UCSD-AML1 (cell line): Measurements from ENCODE around the gene DDX60.
"Not testable (repeated sequence)": the region's sequence is repeated elsewhere in the genome, so short reads cannot be mapped to it uniquely, and the experiment has no call there.

Source experiments
- DNase-seq: peaks from one replicate; lab custom pipeline; 2025; ENCODE audit not compliant: unreplicated experiment; lab: John Stamatoyannopoulos, UW

Gene DDX60

DNA sequence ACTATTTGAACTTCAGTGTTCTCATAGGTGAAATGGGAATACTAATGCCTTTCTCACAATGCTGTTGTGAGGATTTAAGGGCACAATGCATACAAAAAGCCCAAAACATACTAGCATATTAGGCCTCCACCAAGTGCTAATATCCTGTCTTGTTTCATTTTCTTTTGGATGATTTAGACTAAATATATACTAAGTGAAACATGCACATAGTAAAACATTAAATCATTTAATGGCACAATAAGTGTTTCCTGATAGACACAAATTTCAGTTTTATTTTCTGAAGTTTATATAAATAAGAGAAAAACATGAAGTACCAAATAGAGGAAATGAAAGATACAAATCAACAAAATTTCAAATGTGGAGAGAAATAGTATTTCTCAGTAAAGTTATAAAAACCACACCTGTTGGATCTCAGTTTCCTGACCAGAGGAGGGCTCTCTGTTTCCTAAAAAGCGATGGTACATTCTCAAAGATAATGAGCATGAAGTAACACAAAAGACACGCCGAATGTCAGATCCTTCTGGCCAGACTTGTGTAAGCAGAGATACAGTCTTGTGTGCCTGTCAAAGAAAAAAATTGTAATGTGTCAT is 25.1 kb downstream of the DDX60 start:
- no peak for DNase-seq

- DNase-seq, result no peak
These were observed 27.3 kb downstream of the DDX60 start for GRCh38 chr4:168291242-168291641.

DNA sequence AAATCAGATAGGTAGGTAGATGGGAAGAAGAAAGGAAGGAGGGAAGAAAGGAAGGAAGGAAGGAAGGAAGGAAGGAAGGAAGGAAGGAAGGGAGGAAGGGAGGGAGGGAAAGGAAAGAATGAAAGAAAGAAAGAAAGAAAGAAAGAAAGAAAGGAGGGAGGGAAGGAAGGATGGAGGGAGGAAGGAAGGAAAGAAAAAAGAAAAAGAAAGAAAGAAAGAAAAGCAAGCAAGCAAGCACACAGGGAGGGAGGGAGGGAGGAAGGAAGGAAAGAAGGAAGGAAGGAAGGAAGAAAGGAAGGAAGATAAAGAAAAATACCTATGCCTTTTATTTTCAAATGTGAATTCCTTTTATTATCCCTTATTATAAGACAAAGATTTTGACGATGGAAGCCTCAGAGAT is 32.7 kb downstream of the DDX60 start:
- DNase-seq, result not testable (repeated sequence)

- DNase-seq, result no peak
These were observed 39.0 kb downstream of the DDX60 start for GRCh38 chr4:168279556-168279955.

DNA sequence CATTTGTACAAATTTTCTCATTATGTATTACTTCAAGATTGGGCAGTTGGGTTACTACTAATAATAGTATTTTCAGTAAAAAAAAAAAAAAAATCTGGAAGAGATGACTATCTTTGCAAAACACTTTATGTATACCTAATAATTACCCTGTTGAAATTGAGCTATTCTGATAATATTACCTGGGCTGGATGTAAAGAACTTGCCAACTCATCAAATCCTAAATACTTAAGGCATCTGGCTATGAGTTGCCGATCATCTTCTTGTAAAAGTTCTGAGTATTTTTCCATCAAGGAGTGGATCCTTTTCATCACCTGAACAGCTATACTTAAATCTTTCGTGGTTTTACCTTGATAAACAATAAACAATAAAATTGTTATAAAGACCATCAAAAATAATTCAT is 42.7 kb downstream of the DDX60 start:
- no peak for DNase-seq

DNA sequence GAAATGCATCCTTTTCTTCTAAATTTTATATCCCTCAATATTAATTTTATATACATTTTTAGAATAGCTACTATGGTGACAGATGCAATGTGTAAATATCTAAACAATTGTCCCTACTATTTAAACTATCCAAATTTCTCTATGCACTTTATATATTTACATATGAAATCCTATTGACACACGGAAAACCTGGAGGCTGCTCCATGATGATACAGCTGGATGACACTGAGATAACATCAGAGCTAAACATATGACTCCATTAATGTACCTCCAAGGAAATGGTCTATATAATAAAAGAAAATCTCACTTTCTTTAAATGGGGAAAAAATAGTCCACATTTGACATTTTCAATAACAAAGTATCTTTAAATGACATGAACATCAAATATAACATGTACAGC is 43.7 kb downstream of the DDX60 start:
- no peak for DNase-seq

- no peak for DNase-seq
These were observed 44.7 kb downstream of the DDX60 start for GRCh38 chr4:168273838-168274237.

GRCh38 chr4:168272488-168272887 is 46.1 kb downstream of the DDX60 start:
- no peak for DNase-seq

DNA sequence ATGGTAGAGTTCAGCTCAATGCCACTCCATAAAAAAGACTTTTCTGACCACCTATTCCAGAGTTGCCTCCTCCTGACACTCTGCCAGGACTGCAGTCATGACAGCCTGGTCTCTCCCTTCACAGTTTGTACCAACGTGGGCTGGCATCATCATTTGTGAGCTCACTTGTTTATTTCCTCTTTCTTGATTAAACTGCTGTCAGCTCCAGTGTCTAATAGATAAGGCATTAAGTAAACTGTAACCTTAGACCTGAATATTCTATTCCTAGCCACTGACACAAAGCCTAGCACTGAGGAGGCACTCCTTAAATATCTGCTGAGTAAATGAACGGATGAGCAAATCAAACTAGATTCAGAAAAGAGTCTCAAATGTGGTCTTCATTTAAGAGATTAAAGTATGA is 48.7 kb downstream of the DDX60 start:
- DNase-seq, result no peak

- DNase-seq, result no peak
These were observed 53.2 kb downstream of the DDX60 start for GRCh38 chr4:168265327-168265726.

- no peak for DNase-seq
These were observed 53.6 kb downstream of the DDX60 start for GRCh38 chr4:168264903-168265302.

- no peak for DNase-seq
These were observed 55.5 kb downstream of the DDX60 start for GRCh38 chr4:168263039-168263438.

DNA sequence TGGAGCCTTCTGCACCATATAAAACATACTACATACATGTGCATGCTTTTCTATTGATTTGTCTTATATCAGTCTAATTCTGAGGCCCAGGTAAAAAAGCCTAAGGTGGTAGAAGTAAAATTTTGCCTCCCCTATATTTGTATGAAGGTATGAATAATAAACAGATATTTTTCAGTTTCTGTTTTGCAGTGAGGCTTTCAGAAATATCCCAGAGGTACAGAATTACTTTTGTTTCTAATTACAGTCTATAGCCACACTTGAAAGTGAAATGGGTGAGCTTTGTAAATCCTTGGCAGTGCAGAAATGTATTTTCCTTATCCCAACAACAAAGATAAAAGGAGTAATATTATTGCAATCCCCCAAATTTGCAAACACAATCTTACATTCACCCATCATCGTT is 59.5 kb downstream of the DDX60 start:
- no peak for DNase-seq

GRCh38 chr4:168257768-168258167 is 60.8 kb downstream of the DDX60 start:
- no peak for DNase-seq

DNA sequence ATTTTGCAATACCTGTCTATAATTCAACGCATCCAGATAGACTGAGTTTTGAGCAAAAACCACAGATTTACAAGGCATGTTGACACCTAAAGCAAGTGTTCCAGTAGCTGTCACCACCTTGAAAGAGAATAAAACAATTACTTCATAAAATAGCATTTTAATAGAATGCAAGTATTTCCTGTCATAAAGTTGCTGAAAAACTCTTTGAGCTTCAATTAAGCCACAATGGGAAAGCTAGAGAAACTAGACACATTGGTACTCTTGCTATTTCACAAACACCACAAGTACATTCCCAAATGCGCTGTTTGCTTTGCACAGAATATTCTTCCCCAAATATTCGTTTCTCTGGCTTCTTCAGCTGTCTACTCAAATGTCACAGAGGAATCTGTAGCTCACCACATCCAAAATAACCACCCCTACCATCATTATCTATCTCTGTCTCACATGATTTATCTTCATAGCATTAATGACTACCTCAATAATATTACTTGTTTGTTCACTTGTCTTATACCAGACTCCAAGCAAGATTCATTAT is 70.3 kb downstream of the DDX60 start:
- no peak for DNase-seq

- DNase-seq, result no peak
These were observed 70.9 kb downstream of the DDX60 start for GRCh38 chr4:168247603-168248002.

DNA sequence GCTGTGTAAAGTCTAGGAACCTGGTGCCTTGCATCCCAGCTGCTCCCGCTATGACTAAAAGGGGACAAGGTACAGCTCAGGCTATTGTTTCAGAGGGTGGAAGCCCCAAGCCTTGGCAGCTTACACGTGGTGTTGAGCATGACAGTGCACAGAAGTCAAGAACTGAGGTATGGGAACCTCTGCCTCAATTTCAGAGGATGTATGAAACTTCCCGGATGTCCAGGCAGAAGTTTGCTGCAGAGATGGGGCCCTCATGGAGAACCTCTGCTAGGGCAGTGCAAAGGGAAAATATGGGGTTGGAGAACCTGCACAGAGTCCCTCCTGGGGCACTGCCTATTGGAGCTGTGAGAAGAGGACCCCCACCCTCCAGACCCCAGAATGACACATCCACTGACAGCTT is 76.6 kb downstream of the DDX60 start:
- DNase-seq, result no peak

DNA sequence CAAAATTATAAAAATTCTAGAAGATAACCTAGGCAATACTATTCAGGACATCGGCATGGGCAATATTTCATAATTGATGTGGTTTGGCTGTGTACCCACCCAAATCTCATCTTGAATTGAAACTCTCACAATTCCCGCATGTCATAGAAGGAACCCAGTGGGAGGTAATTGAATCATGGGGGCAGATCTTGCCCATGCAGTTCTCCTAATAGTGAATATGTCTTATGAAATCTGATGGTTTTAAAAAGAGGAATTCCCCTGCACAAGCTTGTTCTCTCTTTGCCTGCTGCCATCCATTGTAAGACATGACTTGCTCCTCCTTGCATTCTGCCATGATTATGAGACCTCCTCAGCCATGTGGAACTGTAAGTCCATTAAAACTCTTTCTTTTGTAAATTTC is 77.7 kb downstream of the DDX60 start:
- no peak for DNase-seq

DNA sequence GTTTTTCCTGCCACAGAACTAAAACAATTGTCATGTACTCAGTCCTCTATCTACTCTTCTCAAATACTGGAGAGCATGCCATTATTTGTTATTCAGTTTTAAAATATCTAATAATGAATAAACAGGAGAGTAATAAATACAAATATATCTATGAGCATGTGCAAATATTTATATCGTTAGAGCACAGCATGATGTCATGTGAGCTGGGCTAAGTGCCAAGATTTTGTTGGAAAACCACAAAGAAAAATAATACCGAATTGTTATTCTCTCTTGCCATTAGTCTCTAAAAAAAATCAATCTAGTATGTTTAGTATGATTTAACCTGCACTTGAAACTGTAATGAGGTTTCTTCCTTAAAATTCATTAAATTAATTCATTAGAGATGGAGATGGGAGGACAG is 97.3 kb downstream of the DDX60 start:
- DNase-seq, result no peak

DNA sequence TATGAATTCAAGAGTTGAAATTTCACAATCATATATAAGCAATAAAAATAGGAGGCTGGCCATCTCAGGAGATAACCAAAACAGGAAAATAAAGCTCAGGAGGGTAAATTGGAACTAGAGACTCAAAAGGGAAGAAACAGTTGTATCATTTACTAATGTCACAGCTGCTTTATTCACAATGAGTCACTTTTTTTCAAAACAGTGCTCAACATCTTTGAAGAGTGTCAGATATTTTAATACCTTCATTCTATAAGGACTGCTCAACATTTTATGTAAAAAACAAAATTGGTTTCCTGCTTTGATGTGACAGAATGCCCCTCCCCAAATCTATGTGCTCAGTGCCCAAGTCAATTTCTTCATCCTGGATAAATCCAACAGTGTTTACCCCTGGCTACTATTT is 97.7 kb downstream of the DDX60 start:
- no peak for DNase-seq

- DNase-seq, result no peak
These were observed 99.9 kb downstream of the DDX60 start for GRCh38 chr4:168218645-168219044.

DNA sequence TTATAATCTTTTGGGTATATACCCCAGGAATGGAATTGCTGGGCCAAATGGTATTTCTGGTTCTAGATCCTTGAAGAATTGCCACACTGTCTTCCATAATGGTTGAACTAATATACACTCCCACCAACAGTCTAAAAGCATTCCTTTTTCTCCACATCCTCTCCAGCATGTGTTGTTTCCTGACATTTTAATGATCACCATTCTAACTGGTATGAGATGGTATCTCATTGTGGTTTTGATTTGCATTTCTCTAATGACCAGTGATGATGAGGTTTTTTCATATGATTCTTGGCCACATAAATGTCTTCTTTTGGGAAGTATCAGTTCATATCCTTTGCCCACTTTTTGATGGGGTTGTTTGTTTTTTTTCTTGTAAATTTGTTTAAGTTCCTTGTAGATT is 105.0 kb downstream of the DDX60 start:
- DNase-seq, result not testable (repeated sequence)

GRCh38 chr4:168212656-168213055 is 105.9 kb downstream of the DDX60 start:
- DNase-seq, result no peak
